ENCODE results near the gene STX18. TPM values are rescaled to one million over a fixed set of nuclear protein-coding genes. Genes with fewer than 3 reads are reported as not detected.

The STX18 gene
- total and polyA plus RNA-seq, 2 experiments from 2014 or later: 15.9 to 18.1 TPM

GRCh38 chr4:4408132-4408523 lies 133.7 kb downstream of the STX18 start (continued):
- TF ChIP-seq, protein P1, sequence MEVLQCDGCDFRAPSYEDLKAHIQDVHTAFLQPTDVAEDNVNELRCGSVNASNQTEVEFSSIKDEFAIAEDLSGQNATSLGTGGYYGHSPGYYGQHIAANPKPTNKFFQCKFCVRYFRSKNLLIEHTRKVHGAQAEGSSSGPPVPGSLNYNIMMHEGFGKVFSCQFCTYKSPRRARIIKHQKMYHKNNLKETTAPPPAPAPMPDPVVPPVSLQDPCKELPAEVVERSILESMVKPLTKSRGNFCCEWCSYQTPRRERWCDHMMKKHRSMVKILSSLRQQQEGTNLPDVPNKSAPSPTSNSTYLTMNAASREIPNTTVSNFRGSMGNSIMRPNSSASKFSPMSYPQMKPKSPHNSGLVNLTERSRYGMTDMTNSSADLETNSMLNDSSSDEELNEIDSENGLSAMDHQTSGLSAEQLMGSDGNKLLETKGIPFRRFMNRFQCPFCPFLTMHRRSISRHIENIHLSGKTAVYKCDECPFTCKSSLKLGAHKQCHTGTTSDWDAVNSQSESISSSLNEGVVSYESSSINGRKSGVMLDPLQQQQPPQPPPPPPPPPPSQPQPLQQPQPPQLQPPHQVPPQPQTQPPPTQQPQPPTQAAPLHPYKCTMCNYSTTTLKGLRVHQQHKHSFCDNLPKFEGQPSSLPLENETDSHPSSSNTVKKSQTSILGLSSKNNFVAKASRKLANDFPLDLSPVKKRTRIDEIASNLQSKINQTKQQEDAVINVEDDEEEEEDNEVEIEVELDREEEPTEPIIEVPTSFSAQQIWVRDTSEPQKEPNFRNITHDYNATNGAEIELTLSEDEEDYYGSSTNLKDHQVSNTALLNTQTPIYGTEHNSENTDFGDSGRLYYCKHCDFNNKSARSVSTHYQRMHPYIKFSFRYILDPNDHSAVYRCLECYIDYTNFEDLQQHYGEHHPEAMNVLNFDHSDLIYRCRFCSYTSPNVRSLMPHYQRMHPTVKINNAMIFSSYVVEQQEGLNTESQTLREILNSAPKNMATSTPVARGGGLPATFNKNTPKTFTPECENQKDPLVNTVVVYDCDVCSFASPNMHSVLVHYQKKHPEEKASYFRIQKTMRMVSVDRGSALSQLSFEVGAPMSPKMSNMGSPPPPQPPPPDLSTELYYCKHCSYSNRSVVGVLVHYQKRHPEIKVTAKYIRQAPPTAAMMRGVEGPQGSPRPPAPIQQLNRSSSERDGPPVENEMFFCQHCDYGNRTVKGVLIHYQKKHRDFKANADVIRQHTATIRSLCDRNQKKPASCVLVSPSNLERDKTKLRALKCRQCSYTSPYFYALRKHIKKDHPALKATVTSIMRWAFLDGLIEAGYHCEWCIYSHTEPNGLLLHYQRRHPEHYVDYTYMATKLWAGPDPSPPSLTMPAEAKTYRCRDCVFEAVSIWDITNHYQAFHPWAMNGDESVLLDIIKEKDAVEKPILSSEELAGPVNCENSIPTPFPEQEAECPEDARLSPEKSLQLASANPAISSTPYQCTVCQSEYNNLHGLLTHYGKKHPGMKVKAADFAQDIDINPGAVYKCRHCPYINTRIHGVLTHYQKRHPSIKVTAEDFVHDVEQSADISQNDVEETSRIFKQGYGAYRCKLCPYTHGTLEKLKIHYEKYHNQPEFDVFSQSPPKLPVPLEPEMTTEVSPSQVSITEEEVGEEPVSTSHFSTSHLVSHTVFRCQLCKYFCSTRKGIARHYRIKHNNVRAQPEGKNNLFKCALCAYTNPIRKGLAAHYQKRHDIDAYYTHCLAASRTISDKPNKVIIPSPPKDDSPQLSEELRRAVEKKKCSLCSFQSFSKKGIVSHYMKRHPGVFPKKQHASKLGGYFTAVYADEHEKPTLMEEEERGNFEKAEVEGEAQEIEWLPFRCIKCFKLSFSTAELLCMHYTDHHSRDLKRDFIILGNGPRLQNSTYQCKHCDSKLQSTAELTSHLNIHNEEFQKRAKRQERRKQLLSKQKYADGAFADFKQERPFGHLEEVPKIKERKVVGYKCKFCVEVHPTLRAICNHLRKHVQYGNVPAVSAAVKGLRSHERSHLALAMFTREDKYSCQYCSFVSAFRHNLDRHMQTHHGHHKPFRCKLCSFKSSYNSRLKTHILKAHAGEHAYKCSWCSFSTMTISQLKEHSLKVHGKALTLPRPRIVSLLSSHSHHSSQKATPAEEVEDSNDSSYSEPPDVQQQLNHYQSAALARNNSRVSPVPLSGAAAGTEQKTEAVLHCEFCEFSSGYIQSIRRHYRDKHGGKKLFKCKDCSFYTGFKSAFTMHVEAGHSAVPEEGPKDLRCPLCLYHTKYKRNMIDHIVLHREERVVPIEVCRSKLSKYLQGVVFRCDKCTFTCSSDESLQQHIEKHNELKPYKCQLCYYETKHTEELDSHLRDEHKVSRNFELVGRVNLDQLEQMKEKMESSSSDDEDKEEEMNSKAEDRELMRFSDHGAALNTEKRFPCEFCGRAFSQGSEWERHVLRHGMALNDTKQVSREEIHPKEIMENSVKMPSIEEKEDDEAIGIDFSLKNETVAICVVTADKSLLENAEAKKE (CRISPR knock-in tag; IDR thresholded peaks at IDR 0.05): no peak
- TF ChIP-seq POLR2AphosphoS5 (IDR thresholded peaks at IDR 0.05; ENCODE audit: low read depth): no peak
- TF ChIP-seq JUNB (IDR thresholded peaks at IDR 0.05; ENCODE audit: unreplicated experiment): no peak
- no peak for TF ChIP-seq NANOG (IDR thresholded peaks at IDR 0.05; ENCODE audit: borderline replicate concordance)
- TF ChIP-seq, protein P2, sequence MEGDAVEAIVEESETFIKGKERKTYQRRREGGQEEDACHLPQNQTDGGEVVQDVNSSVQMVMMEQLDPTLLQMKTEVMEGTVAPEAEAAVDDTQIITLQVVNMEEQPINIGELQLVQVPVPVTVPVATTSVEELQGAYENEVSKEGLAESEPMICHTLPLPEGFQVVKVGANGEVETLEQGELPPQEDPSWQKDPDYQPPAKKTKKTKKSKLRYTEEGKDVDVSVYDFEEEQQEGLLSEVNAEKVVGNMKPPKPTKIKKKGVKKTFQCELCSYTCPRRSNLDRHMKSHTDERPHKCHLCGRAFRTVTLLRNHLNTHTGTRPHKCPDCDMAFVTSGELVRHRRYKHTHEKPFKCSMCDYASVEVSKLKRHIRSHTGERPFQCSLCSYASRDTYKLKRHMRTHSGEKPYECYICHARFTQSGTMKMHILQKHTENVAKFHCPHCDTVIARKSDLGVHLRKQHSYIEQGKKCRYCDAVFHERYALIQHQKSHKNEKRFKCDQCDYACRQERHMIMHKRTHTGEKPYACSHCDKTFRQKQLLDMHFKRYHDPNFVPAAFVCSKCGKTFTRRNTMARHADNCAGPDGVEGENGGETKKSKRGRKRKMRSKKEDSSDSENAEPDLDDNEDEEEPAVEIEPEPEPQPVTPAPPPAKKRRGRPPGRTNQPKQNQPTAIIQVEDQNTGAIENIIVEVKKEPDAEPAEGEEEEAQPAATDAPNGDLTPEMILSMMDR (conservative IDR thresholded peaks at IDR 0.05; ENCODE audit: low read depth in 2 of 2): no peak

DNA sequence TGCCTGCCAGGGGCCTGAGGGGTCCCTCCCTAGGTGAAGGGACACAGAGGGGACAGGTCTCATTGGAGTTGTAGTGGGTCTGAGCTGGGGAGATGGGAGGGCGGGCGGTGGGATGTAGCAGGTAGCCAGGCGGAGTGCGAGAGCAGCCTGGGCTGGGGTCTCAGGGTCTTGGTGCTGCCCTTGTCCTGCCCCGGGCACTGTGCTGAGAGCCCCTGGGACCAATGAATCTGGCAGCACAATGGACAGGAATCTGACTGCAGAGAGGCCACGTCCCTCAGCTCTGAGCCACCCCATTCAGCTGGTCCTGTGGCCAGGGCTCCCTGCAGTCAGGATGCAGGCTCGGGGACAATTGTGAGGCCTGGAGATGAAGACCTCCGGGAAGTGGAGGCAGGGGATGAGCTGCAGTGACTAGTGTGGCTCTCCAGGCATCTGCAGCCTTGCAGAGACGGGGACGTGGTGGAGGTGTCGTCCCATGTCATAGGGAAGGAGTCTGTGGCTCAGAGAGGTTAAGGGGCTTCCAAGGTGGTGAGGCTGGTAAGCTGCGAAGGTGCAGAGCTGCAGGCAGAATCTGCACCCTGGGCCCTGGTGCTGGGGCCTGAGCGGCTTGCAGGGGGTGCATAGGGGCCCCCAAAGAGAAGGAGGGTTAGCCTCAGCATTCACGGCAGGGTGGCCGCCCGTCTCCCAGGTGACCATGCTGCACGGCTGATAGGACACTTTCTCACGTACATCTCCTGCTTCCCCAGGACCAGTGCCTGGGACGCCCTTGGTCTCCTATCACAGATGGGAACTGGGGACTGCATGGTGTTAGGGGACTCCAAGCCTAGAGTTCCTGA lies 134.3 kb downstream of the STX18 start:
- Histone ChIP-seq H4K20me1 (replicated peaks; ENCODE audit: insufficient read depth) (no peaks in the 10 kb centered on the region), H3K36me3 (ENCODE audit: insufficient read depth) (no peaks in the 10 kb centered on the region), H3K9me2 (ENCODE audit: insufficient read depth) (no peaks in the 10 kb centered on the region), H3K27ac (ENCODE audit: low read depth) (no peak overlapping the region), H3K27me3 (ENCODE audit: insufficient read depth) (no peaks in the 10 kb centered on the region), H2AFZ (no peak overlapping the region), H3K4me3 (no peak overlapping the region), H3K4me2 (no peak overlapping the region), H3F3A (replicated peaks; ENCODE audit: low read depth) (no peaks in the 10 kb centered on the region), H3K79me2 (replicated peaks; ENCODE audit: insufficient read depth) (no peaks in the 10 kb centered on the region), H3K4me1 (ENCODE audit: insufficient read depth) (no peaks in the 10 kb centered on the region)
- no peaks in the 10 kb centered on the region for H3K9me3 Mint-ChIP-seq
- H3K4me1 Mint-ChIP-seq: peaks cover 15% of the 10 kb centered on the region
- H3K4me3 Mint-ChIP-seq: no peak overlapping the region
- peaks cover 19% of the 10 kb centered on the region for H3K27me3 Mint-ChIP-seq (ENCODE audit: insufficient read depth, low read depth, poor library complexity)
- peaks cover 18% of the 10 kb centered on the region for H3K36me3 Mint-ChIP-seq (ENCODE audit: low read depth)
- DNase-seq (ENCODE audit: low spot score) (no peak), ATAC-seq (0 out of 3 replicates have a peak, but pooled peaks have one; percentile 9)
- H3K27ac Mint-ChIP-seq: no peak overlapping the region
- TF ChIP-seq, protein P1 (CRISPR knock-in tag; IDR thresholded peaks at IDR 0.05): no peak
